Activated CD4-positive, alpha-beta T cell treated with anti-CD3 and anti-CD28 coated beads for 36 hours (primary cell): ENCODE measurements around the gene TUBB6. TPM values are rescaled to one million over a fixed set of nuclear protein-coding genes. Genes with fewer than 3 reads are reported as not detected.

ENCODE experiments used
- ATAC-seq: fragments of 200-7000 bp; cut with Tn5 transposase; one replicate; pipeline ENCODE4 v1.10.0; 2021; ENCODE audit warnings: mild to moderate bottlenecking, moderate library complexity
- CTCF ChIA-PET: fragments of 350-600 bp; sonication (Branson Sonifier 250); formaldehyde crosslinking; loops from one replicate; lab custom pipeline; 2021; ENCODE audit warnings: antibody characterized with exemption; lab: Charles Lee
- POLR2A ChIA-PET: fragments of 350-600 bp; sonication (Branson Sonifier 250); formaldehyde crosslinking; loops from one replicate; lab custom pipeline; 2021; ENCODE audit warnings: antibody characterized with exemption, inconsistent platforms; lab: Charles Lee
- DNase-seq: peaks from one replicate; pipeline ENCODE4 v3.0.0-alpha.2; 2020
- H3K27ac Mint-ChIP-seq: one replicate; pipeline ENCODE4 v1.8.0; 2021; ENCODE audit warnings: mixed read lengths
- H3K27me3 Mint-ChIP-seq: one replicate; pipeline ENCODE4 v1.8.0; 2021; ENCODE audit warnings: mixed read lengths
- H3K36me3 Mint-ChIP-seq: one replicate; pipeline ENCODE4 v1.8.0; 2021; ENCODE audit warnings: low read depth, mixed read lengths
- H3K4me1 Mint-ChIP-seq: one replicate; pipeline ENCODE4 v1.8.0; 2021; ENCODE audit warnings: mixed read lengths
- H3K4me3 Mint-ChIP-seq: one replicate; pipeline ENCODE4 v1.8.0; 2021; ENCODE audit warnings: mild to moderate bottlenecking, moderate library complexity, mixed read lengths
- H3K9me3 Mint-ChIP-seq: one replicate; pipeline ENCODE4 v1.8.0; 2021; ENCODE audit warnings: low read depth, mixed read lengths
- intact Hi-C, 2 experiments: fragments of 100-400 bp; cut with DNase I in 1 of 2; cut with micrococcal nuclease in 1 of 2; formaldehyde crosslinking; loops; one replicate each; pipeline versions ENCODE4 v1.14.2 to v1.15.1; 2022 to 2024; cut with DNase I, micrococcal nuclease
- total RNA-seq, 2 experiments: library from RNA; stranded (reverse); gene quantifications; one replicate each; pipeline ENCODE4 v1.2.3, GENCODE V29; 2021

The TUBB6 gene
- total RNA-seq, 2 experiments from 2014 or later, result 5.4 to 7.2 TPM

DNA sequence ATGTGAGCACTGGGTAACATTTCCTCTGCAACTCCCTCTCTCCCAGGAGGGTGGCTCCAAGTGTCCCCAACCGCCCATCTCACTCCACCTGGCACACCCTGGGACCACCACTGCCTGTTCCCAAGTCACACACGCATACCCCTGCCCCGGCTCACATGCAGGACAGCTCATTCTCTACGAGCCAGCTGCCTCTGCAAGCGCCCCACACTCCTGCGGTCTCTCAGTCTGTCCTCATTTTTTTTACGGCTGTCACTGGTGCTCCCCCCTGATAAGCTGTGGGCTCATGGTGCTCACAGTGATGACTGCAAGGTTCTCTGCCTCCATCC is 38.2 kb downstream of the TUBB6 start:
- no peak for ATAC-seq
- Mint-ChIP-seq H3K9me3 (no peaks in the 10 kb centered on the region), H3K4me1 (no peaks in the 10 kb centered on the region), H3K36me3 (peaks cover 61% of the 10 kb centered on the region), H3K4me3 (no peak overlapping the region), H3K27ac (no peak overlapping the region), H3K27me3 (no peaks in the 10 kb centered on the region)
- intact Hi-C loops, result no loop called here
- CTCF ChIA-PET, result interaction anchor here (1.6 kb wide), 1 partner anchor 18 kb away, joined by 6 read pairs; no protein-coding TSS in a partner anchor
- POLR2A ChIA-PET, result no interaction called here
- no peak for DNase-seq

DNA sequence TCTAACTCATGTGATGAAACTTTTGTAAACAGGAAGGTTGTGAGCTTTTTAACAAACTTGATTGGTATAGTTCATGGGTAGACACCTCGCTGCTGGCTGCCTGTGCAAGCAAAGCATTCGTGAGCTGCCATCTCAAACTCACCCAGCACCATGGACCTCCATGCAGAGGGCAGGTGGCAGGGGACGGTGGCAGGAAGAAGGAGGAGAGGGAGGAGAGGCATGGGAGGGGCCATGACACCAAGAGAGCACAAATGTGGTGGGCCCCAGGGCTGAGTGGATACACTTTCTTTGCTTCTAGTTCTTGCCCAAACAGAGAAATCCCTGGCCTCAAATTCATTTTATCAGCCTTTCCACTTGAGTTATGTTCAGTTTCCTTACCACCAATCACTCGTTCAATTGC is 39.9 kb downstream of the TUBB6 start:
- Mint-ChIP-seq H3K4me1 (no peaks in the 10 kb centered on the region), H3K27ac (no peak overlapping the region), H3K27me3 (no peaks in the 10 kb centered on the region), H3K36me3 (peaks cover 55% of the 10 kb centered on the region), H3K9me3 (no peaks in the 10 kb centered on the region), H3K4me3 (no peak overlapping the region)
- no peak for DNase-seq
- intact Hi-C loops, result no loop called here
- ChIA-PET CTCF (interaction anchor here (0.9 to 1.5 kb wide), 5 partner anchors 9 to 62 kb away, joined by 3 to 5 read pairs (median 4); no protein-coding TSS in a partner anchor), POLR2A (no interaction called here)
- no peak for ATAC-seq

DNA sequence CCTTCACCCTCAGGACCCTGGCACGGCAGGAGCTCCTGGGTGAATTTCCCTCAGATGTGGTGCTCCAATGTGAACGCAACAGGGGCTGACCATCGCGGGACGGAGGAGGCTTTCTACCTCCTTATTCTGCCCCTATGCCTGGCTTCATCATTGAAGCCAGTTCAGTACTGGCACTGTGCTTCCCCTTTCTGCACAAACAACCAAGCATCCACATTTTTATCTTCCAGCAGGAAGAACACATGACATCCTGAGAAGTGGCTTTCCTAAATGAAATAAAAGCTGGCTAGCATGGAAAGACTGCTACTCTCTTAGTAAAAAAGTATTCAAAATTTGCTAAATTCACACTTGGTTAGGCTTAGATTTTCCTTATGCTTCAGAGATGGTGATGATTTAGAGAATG is 44.1 kb downstream of the TUBB6 start:
- CTCF ChIA-PET, result interaction anchor here (0.7 kb wide), 1 partner anchor 210 kb away, joined by 3 read pairs; no protein-coding TSS in a partner anchor
- DNase-seq, result no peak
- Mint-ChIP-seq H3K36me3 (peaks cover 46% of the 10 kb centered on the region), H3K27ac (no peak overlapping the region), H3K27me3 (no peaks in the 10 kb centered on the region), H3K4me3 (no peak overlapping the region), H3K4me1 (no peaks in the 10 kb centered on the region), H3K9me3 (no peaks in the 10 kb centered on the region)
- POLR2A ChIA-PET, result no interaction called here
- ATAC-seq, result no peak
- intact Hi-C loops, result no loop called here

DNA sequence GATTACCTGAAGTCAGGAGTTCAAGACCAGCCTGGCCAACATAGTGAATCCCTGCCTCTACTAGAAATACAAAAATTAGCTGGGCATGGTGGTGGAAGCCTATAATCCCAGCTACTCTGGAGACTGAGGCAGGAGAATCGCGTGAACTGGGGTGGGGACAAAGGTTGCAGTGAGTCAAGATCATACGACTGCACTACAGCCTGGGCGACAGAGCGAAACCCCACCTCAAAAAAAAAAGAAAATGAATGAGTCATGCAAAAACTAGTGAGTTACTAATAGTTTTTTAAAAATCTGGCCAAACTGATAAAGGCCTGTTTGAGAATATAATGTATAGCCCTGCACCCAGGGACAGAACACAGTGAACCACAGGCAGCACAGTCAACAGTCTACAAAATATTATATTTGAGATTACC is 51.5 kb downstream of the TUBB6 start:
- CTCF ChIA-PET, result interaction anchor here (1.1 to 2.0 kb wide), 2 partner anchors 11 to 31 kb away, joined by 3 to 5 read pairs; no protein-coding TSS in a partner anchor
- POLR2A ChIA-PET, result interaction anchor here (0.6 kb wide), 1 partner anchor 122 kb away, joined by 3 read pairs; no protein-coding TSS in a partner anchor

DNA sequence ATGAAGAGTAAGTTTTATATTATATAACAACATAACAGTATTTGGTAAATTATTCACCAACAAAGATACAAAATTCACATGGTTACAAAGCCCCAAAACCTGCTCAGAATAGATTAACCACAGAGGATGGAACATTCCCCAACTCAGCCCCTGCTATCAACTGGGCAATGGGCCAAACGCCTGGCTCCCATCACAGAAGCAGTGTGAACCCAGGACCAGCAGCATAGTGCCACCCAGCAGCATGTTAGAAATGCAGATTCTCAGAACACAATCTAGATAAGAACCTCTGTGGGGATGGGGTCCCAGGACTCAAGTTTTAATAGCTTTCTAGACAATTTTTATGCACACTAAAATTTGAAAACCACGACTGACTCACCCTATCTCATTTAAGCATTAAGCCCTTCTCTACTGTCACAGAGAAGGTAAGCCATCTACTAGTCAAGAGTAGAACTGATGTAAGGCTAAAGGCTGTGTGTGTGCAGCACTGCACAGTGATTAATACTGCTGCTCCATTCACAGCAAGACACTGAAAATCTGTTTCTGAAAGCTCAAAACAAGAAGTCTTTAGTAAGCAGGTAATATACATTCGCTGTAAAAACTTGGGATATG is 53.8 kb downstream of the TUBB6 start:
- ChIA-PET CTCF (no interaction called here), POLR2A (no interaction called here)
- no peak overlapping the region for H3K27ac Mint-ChIP-seq
- no peaks in the 10 kb centered on the region for H3K9me3 Mint-ChIP-seq
- H3K4me1 Mint-ChIP-seq, result no peaks in the 10 kb centered on the region
- peaks cover 48% of the 10 kb centered on the region for H3K36me3 Mint-ChIP-seq
- ATAC-seq (peak; percentile 81), DNase-seq (no peak)
- H3K4me3 Mint-ChIP-seq, result no peak overlapping the region
- no peaks in the 10 kb centered on the region for H3K27me3 Mint-ChIP-seq
- intact Hi-C loops, result no loop called here

More for the DNA sequence above, 51.5 kb downstream of the TUBB6 start:
- H3K36me3 Mint-ChIP-seq, result peaks cover 49% of the 10 kb centered on the region
- no peak for DNase-seq
- no peaks in the 10 kb centered on the region for H3K9me3 Mint-ChIP-seq
- no peak overlapping the region for H3K27ac Mint-ChIP-seq
- no peaks in the 10 kb centered on the region for H3K27me3 Mint-ChIP-seq
- intact Hi-C loops, result no loop called here
- no peak for ATAC-seq
- no peak overlapping the region for H3K4me3 Mint-ChIP-seq
- H3K4me1 Mint-ChIP-seq, result no peaks in the 10 kb centered on the region

DNA sequence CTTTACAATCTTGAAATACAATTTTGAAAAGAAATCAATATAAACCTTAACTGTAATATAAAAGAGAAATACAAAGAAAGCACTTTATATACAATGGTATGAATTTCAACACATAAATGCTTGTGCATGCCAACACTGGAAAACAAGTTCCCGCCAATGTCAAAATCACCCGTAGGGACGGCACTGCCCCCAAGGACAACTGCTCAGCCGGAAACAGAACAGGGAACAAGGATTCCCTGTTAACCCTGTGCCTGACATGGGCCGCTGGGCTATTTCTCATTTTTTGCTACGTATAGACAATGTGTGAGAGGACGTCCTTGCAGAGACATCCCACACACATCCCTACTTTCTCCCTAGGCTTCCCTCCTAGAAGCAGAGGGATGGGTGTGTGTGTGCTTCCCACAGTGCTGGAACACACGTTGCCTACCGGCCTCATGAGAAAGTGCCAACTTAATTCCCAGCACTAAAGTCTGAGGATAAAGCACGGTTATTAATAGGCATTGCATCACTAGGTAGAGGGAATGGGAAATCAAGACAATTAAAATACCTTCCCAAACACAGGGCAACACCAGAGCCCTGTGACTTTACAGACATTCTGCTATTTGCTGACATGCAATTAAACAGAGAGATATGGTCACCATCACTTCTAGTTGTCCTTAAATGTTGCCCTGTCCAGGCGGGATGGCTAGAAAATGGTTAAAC is 54.6 kb downstream of the TUBB6 start:
- no peaks in the 10 kb centered on the region for H3K27me3 Mint-ChIP-seq
- H3K9me3 Mint-ChIP-seq, result no peaks in the 10 kb centered on the region
- ATAC-seq (no peak), DNase-seq (no peak)
- POLR2A ChIA-PET, result no interaction called here
- no peak overlapping the region for H3K27ac Mint-ChIP-seq
- no peak overlapping the region for H3K4me3 Mint-ChIP-seq
- no peaks in the 10 kb centered on the region for H3K4me1 Mint-ChIP-seq
- intact Hi-C loops, result no loop called here
- CTCF ChIA-PET, result interaction anchor here (1.2 kb wide), 1 partner anchor 14 kb away, joined by 3 read pairs; no protein-coding TSS in a partner anchor
- peaks cover 52% of the 10 kb centered on the region for H3K36me3 Mint-ChIP-seq

DNA sequence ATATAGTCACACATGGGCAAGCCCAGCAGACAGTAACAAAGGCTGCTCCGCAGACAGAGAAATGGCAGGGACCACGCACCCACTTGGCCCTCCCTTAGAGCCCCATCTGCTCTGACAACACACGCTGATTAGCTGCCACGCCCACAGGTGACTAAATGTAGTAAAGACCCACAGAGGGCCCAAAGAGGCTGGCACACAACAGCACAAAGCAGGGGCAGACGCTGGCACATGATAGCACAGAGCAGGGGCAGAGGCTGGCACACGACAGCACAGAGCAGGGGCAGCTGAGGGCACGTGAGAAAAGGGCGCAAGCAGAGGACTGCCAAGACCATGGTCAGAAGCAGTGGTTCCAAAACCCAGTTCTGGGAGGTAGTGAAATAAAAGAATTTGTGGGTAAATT is 58.3 kb downstream of the TUBB6 start:
- peaks cover 5% of the 10 kb centered on the region for H3K4me1 Mint-ChIP-seq

DNA sequence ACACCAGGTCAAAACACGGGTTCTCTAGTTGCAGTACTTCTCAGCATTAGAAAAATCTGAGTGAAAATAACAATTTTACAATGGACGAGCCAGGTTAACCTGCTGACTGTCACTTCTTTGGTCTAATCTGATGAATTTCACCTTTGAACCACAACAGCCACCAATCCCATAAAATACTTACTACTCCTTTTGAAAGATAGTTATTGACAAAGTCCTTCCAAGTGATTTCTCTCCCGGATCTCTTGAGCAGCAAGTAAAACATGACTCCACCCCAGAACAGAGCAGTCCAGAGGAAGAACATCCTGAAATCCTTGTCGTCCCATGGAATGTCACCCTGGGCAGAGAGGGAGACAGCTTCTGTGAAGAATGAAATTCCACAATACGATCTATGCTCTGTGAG is 58.7 kb downstream of the TUBB6 start:
- POLR2A ChIA-PET, result no interaction called here
- Mint-ChIP-seq H3K4me3 (no peak overlapping the region), H3K4me1 (peaks cover 9% of the 10 kb centered on the region), H3K27me3 (no peaks in the 10 kb centered on the region), H3K36me3 (peaks cover 46% of the 10 kb centered on the region), H3K9me3 (no peaks in the 10 kb centered on the region), H3K27ac (no peak overlapping the region)
- CTCF ChIA-PET, result interaction anchor here (1.1 kb wide), 1 partner anchor 568 kb away, joined by 3 read pairs; no protein-coding TSS in a partner anchor
- ATAC-seq, result no peak
- DNase-seq, result no peak
- intact Hi-C loops, result no loop called here

More for the DNA sequence above, 58.3 kb downstream of the TUBB6 start:
- DNase-seq (no peak), ATAC-seq (no peak)
- H3K4me3 Mint-ChIP-seq, result no peak overlapping the region
- no peak overlapping the region for H3K27ac Mint-ChIP-seq
- no peaks in the 10 kb centered on the region for H3K27me3 Mint-ChIP-seq
- POLR2A ChIA-PET, result no interaction called here
- H3K9me3 Mint-ChIP-seq, result no peaks in the 10 kb centered on the region
- H3K36me3 Mint-ChIP-seq, result peaks cover 46% of the 10 kb centered on the region
- intact Hi-C loops, result no loop called here
- CTCF ChIA-PET, result no interaction called here

DNA sequence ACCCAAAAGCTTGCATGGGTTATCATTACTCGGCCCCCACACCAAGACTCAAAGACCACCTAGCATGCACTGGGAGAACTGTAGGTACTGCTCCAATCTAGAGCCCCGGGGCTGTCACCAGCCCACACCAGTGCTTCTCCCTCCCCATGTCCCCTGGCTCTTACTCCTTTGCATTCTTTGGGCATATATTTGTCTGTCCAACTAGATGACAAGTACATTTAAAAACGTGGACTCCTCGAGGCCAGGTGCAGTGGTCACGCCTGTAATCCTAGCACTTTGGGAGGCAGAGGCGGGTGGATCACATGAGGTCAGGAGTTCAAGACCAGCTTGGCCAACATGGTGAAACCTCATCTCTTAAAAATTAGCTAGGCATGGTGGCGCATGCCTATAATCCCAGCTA is 61.2 kb downstream of the TUBB6 start:
- intact Hi-C loops, result loop anchor here in 1 of 2 experiments (2.0 kb wide), 1 partner anchor 516 kb away; no protein-coding TSS in a partner anchor
- no peaks in the 10 kb centered on the region for H3K9me3 Mint-ChIP-seq
- ATAC-seq (no peak), DNase-seq (no peak)
- no peak overlapping the region for H3K27ac Mint-ChIP-seq
- H3K4me3 Mint-ChIP-seq, result no peak overlapping the region
- peaks cover 30% of the 10 kb centered on the region for H3K4me1 Mint-ChIP-seq
- ChIA-PET CTCF (no interaction called here), POLR2A (no interaction called here)
- H3K27me3 Mint-ChIP-seq, result no peaks in the 10 kb centered on the region
- peaks cover 49% of the 10 kb centered on the region for H3K36me3 Mint-ChIP-seq

DNA sequence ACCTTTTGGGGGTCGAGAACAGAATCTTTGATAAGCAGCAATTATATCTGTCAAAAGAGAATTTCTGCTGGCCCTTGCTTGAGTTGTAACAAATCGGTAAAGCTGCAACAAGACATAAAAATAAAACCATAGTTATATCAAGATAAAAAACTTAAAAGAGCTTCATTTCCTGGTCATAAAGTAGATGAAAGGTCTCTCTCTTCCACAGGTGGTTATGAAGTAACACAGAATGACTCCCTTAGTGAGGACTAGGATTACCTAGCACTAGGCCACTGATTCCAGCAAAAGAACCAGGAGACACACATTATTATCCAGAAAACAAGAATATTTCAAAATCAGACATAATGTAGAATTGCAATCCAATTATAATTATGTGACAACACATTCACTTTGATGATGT is 63.5 kb downstream of the TUBB6 start:
- H3K4me3 Mint-ChIP-seq, result no peak overlapping the region
- intact Hi-C loops, result no loop called here
- ATAC-seq, result no peak

DNA sequence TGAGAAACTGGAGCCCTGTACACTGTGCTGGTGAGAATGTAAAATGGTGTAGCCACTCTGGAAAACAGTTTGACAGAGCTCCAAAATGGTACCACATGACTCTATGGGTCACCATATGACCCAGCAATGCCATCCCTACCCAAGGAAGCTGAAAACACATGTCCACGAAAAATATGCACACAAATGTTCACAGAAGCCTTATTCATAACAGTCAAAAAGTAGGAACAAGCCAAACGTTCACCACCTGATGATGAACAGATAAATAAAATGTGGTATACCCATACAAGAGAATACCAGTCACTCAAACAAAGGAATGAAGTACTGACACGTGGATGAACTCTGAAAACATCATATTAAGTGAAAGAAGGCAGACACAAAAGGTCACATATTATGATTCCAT is 64.4 kb downstream of the TUBB6 start:
- Mint-ChIP-seq H3K36me3 (peaks cover 36% of the 10 kb centered on the region), H3K9me3 (no peaks in the 10 kb centered on the region), H3K27ac (no peak overlapping the region), H3K4me1 (peaks cover 47% of the 10 kb centered on the region), H3K27me3 (no peaks in the 10 kb centered on the region), H3K4me3 (no peak overlapping the region)
- CTCF ChIA-PET, result interaction anchor here (1.0 to 1.3 kb wide), 2 partner anchors 288 to 306 kb away, joined by 3 read pairs; no protein-coding TSS in a partner anchor
- POLR2A ChIA-PET, result no interaction called here
- DNase-seq (no peak), ATAC-seq (no peak)
- intact Hi-C loops, result no loop called here

More for the DNA sequence above, 63.5 kb downstream of the TUBB6 start:
- H3K9me3 Mint-ChIP-seq, result no peaks in the 10 kb centered on the region
- peaks cover 42% of the 10 kb centered on the region for H3K36me3 Mint-ChIP-seq
- H3K27ac Mint-ChIP-seq, result no peak overlapping the region
- POLR2A ChIA-PET, result no interaction called here
- DNase-seq, result no peak
- CTCF ChIA-PET, result interaction anchor here (0.6 to 1.4 kb wide), 3 partner anchors 23 to 509 kb away, joined by 3 to 4 read pairs (median 3); no protein-coding TSS in a partner anchor
- no peaks in the 10 kb centered on the region for H3K27me3 Mint-ChIP-seq
- peaks cover 46% of the 10 kb centered on the region for H3K4me1 Mint-ChIP-seq
